Glomerular endothelial cell (primary cell): Measurements from ENCODE around the gene CUX1. TPM values are rescaled to one million over a fixed set of nuclear protein-coding genes. Genes with fewer than 3 reads are reported as not detected.

Experiments
- DNase-seq: peaks from one replicate; pipeline ENCODE4 v3.0.0-alpha.2; 2011; ENCODE audit warnings: low read depth, low spot score; ENCODE audit errors: extremely low read depth
- total RNA-seq: library from RNA; depleted of rRNA; stranded (reverse); fragments of >200 nt; gene quantifications from 2 replicates; pipeline ENCODE4 v1.2.3, GENCODE V29; 2015

CUX1 gene, protein sequence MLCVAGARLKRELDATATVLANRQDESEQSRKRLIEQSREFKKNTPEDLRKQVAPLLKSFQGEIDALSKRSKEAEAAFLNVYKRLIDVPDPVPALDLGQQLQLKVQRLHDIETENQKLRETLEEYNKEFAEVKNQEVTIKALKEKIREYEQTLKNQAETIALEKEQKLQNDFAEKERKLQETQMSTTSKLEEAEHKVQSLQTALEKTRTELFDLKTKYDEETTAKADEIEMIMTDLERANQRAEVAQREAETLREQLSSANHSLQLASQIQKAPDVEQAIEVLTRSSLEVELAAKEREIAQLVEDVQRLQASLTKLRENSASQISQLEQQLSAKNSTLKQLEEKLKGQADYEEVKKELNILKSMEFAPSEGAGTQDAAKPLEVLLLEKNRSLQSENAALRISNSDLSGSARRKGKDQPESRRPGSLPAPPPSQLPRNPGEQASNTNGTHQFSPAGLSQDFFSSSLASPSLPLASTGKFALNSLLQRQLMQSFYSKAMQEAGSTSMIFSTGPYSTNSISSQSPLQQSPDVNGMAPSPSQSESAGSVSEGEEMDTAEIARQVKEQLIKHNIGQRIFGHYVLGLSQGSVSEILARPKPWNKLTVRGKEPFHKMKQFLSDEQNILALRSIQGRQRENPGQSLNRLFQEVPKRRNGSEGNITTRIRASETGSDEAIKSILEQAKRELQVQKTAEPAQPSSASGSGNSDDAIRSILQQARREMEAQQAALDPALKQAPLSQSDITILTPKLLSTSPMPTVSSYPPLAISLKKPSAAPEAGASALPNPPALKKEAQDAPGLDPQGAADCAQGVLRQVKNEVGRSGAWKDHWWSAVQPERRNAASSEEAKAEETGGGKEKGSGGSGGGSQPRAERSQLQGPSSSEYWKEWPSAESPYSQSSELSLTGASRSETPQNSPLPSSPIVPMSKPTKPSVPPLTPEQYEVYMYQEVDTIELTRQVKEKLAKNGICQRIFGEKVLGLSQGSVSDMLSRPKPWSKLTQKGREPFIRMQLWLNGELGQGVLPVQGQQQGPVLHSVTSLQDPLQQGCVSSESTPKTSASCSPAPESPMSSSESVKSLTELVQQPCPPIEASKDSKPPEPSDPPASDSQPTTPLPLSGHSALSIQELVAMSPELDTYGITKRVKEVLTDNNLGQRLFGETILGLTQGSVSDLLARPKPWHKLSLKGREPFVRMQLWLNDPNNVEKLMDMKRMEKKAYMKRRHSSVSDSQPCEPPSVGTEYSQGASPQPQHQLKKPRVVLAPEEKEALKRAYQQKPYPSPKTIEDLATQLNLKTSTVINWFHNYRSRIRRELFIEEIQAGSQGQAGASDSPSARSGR (N-terminal part only)
- total RNA-seq: 49.8 and 62.0 TPM in 2 replicates

DNA sequence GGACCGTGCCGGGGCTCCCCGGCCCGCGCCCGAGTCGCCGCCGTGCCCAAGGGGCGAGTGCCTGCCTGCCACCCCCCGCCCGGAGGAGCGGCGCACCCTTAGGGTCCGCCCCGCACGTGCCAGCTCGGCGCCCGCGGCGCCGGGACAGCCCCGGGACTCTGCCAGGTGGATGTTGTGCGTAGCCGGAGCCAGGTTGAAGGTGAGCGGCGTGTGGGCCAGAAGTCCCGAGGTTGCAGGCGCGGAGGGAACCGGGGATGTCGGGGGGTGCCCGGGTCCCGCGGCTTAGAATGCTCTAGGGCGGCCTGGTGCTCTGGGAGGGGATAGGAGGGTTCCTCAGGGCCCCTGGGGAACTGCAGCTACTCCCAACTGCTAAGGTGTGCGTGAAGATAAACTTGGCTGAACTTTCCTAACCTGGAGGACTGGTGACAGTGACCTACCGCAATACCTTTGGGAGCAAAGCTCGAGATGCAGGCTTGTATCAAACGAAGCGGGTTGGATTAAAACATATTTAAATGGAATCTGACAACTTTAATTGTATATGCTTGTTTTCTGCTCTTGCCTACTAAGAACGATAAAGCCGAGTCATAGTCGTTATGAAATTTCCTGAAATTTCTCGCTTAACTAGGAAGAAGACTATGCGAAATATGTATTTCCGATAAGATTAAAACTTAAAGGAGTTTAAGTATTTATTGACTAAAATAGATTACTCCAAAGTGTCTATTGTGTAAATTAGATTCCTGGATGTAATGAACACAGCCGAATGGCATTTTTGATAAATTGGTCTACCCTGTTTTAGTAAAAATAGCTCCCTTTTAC lies at the start of gene CUX1:
TSS of gene CUX1 (plus strand) at position 156 of the 816 bp plus-strand sequence. CDS start at position 170, 14 bp downstream.
- no peak for DNase-seq

DNA sequence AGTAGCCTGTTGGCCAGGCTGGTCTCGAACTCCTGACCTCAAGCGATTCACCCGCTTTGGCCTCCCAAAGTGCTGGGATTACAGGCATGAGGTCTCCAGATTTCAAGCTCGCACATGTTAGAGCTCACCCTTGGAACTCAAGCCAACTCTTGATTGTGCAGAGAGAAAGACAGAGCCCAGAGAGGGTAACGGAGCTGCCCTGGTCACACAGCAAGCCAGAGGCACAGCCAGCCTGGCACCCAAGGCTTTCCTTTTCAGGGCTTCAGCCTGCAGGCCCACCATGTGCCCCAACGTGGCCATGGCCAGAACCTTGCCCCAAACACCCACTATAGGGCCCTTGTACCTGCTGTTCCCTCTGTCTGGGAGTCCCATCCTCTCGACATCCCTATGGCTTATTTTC lies 49.1 kb upstream of the CUX1 start:
- DNase-seq: no peak

DNA sequence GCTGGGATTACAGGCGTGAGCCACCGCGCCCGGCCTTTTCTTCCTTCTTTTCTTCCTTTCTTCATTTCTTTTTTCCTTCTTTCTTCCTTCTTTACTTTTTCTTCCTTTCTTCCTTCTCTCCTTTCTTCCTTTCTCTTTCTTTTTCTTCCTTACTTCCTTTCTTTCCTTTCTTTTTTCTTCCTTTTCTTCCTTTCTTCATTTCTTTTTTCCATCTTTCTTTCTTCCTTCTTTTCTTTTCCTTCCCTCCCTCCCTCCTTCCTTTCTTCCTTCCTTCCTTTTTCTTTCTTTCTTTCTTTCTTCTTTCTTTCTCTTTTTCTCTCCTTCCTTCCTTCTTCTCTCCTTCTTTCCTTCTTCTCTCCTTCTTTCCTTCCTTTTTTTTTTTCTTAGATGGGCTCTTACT lies 47.0 kb upstream of the CUX1 start:
- no peak for DNase-seq

DNA sequence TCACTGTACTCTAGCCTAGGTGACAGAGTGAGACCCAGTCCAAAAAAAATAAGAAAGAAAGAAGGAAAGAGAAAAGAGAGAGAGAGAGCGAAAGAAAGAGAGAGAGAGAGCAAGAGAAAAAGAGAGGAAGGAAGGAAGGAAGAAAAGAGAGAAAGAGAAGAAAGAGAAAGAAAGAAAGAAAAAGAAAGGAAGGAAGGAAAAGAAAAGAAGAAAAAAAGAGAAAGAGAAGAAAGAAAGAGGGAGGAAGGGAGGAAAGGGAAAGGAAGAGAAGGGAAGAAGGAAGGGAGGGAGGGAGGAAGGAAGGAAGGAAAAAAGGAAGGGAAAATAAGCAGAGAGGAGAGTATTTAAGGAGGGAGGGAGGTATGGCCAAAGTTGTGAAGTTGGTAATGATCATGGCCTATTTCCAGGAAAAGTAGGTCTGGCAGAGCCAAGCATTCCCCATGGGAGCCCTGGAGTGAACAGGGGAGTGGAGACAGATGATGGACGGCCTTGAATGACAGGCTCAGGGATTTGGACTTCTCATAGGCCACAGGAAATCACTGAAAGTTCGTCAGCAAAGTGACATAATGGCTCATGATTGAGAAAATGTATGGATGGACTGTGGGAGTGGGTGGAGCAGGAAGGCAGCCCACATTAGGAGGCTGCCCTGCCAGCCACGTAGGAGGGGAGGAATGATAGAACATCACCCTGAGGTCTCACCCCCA lies 44.8 kb upstream of the CUX1 start:
- DNase-seq: no peak

DNA sequence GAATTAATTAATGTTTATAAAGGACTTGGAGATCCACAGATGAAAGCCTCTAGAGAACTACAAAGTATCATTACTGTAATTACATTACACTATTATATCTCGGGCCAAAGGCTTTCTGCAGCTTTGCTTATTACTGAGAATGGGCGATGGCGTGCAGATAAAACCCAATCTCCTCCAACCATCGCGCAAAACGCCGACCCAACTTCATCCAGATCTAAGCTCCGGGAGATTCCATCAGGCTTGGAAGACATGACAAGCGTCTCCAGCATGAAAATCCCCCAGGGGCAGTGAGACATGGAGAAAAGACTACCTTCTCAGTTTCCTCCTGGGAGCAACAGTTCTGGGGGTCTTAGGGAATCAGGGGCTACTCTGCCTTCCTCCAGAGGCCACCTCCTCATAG lies 42.2 kb upstream of the CUX1 start:
- no peak for DNase-seq

DNA sequence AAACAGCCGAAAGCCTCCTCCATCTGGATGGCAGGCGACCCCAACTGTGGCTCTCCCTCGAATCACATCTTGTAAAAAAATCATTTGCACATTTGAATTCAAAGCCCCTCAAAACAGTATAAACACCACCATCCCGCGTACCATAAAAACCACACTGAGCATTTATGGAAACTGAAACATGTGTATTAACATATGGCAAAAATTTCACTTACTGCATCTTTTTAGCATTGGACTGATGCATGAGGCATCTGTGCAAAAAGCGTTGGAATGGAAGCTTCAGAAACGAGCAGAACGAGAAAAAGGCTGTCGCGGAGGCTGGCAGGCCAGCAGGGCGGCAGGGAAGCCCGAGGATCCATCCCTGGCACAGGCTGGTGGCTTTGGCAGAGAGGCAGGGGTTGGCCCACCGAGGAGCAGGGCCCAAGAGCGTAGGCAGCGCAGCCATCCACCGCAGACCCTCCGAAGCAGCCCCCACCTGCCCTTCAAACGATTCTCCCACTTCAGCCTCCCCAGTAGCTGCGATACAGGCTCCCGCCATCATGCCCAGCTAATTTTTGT lies 39.3 kb upstream of the CUX1 start:
- DNase-seq: no peak

DNA sequence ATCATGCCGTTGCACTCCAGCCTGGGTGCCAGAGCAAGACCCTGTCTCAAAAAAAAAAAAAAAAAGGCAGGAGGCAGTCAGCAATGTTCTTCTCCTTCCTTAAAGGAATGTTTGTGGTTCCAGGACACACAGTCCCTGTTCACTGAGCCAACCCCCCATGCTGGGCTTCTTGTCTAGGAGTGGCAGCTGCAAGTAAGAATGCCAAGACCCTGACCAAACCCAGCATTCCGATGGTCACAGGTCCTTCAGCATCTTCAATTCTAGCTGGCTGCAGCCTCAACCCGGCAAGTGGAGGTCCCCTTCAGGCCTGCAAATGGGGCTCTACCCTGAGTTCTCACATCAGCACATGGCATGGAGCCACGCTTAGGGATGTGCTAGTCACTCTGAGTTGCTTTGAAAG lies 38.2 kb upstream of the CUX1 start:
- no peak for DNase-seq

DNA sequence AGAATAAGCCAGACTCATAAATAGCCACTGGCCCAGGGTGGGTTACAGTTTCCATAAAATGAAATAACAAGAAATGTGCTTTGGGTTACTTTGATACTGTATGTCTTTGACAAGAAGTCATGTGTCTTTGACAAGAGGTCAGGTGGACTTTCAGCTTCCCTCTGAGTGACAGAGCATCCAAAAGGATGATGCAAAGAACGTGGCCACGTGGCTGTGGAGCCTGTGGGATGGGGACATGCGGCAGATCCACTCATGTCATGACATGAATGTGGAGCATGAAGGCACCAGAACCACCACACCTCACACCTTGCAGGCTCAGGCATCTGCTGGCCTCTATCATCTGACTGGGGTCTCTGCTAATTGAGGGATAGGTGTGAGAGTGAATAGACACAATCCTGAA lies 37.1 kb upstream of the CUX1 start:
- DNase-seq: no peak

DNA sequence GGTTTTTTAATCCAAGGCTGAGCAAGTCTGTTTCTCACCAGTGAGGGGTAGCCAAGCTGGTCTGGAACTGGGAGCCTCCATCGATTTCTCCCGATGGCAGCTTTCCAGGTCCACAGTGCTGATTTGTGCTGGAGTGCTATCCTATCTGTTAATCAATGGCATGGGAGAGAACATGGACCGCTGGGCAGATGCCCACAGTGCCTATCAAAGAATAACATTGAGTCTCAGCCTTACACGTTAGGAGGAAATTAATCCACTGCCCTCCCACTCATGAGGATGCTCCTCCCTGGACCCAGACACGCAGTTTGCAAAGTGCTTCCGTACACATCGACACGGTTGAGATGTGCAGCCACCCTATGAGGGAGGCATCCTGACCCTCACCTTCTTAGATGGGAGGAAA lies 36.0 kb upstream of the CUX1 start:
- DNase-seq: no peak

DNA sequence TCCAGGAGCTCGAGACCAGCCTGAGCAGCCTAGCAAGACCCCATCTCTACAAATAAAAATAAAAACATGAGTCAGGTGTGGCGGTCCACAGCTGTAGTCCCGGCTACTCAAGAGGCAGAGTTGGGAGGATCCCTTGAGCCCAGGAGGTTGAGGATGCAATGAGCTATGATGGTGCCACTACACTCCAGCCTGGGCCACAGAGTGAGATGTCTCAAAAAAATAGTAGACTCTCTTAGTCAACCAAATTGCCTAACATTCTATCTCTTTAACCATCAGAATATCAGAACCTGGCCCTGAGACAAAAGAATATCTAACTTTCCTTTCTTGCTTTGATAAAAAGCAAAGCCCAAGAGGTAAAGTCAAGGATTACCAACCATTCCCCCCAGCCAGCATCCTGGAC lies 35.0 kb upstream of the CUX1 start:
- no peak for DNase-seq

DNA sequence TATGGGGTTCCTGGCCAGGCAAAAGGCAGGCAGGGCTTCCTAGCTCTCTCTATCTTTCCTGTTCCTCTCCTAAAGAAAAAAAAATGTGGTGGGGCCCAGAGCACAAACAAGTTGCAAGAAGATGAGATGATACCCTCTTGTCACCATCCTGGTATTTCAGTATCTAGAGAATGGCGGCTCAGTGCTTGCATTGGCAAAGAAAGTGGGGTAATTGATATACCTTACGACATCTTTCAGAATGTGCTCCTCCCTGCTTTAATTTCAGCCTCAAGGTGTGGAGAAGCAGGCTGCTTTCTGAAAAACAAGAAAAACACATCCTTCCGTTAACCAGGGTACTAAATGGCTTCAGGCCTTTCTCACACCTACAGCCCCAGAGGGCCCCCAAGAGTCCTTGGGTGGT lies 34.5 kb upstream of the CUX1 start:
- DNase-seq: no peak

DNA sequence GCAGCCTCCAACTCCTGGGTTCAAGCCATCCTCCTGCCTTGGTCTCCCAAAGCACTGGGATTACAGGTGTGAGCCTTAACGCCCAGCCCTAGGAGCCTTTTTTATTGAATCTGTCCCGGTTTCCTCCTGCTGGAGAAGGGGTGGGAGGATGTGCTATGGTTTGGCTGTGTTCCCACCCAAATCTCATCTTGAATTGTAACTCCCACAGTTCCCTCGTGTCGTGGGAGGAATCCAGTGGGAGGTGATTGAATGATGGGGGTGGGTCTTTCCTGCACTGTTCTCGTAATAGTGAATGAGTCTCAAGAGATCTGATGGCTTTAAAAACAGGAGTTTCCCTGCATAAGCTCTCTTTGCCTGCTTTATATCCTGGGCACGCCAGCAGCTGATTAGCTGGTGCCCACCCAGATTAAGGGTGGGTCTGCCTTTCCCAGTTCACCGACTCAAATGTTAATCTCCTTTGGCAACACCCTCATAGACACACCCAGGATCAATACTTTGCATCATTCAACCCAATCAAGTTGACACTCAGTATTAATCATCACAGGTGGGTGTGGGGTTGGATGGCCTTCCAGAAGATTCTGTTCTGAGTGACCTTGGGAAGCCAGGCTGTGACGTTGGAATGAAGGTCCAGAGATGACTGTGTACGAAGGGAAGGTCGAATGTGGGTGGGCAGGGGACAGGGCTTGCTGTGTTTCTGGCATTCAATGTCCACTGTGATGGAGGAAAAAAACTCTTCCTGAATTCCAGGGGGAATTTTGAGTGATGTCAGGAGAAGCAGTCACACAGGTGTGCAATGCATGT lies 33.8 kb upstream of the CUX1 start:
- DNase-seq: no peak

DNA sequence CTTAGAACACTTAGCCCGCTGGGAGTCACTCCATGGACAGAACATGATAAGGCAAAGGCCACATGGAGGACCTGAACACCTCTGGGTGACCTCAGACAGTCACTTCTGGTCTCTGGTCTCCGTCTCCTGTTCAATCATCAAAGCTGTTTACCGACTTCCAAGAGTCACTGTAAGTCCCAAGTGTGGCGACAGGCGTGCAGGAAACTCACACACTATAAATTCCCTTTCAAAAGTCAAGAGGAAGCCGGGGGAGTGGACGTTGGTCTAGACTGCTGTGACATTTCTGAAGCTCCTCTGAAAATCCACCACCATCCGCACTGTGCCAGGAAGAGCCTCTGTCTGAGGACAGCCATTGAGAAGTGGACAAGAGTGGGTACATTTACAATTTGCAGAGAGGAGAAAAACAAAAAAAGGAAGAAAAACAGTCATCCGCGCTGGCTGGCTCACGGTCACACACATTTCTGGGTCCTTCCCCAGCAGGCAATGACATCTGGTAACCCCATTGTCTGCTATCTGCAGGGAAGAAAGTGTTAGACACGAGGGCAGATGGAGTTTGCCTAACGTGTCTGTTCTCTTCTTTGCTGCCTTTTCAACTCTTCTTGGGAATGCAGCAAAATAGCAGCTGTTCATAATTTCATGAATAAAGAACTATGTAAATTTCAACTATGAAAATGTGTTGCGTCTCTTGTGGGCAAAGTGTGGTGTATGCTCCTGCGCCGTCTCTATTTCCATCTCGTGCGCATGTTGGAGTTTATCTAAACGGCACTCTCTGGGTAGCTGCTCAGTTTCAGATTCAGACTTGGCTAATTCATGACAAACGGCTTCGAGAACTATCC lies 32.9 kb upstream of the CUX1 start:
- DNase-seq: no peak

DNA sequence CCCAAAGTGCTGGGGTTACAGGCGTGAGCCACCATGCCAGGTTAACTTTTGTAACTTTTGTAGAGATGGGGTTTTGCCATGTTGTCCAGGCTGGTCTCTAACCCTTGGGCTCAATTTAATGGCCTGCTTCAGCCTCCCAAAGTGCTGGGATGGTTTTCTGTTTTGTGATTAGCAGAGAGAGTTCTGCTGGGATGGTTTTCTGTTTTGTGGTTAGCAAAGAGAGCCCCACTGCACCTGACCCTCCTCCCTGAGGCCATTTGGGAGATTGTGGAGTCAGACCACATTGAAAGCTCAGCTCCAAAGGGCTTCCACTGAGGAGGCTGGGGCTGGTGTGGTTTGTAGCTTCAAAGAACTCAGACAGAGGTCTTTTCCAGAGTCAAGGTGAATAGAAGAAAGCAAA lies 29.6 kb upstream of the CUX1 start:
- DNase-seq: no peak

DNA sequence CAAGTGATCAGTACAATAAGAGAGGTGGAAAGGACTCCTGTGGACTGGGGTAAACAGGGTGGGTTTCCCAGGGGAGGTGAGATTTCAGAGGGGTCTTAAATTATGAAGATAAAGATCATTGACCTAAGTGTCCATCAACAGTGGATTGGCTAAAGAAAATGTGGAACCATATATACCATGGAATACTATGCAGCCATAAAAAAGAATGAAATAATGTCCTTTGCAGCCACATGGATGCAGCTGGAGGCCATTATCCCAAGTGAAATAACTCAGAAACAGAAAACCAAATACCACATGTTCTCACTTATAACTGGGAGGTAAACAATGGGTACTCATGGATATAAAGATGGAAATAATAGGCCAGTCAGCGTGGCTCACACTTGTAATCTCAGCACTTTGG lies 28.9 kb upstream of the CUX1 start:
- DNase-seq: no peak

DNA sequence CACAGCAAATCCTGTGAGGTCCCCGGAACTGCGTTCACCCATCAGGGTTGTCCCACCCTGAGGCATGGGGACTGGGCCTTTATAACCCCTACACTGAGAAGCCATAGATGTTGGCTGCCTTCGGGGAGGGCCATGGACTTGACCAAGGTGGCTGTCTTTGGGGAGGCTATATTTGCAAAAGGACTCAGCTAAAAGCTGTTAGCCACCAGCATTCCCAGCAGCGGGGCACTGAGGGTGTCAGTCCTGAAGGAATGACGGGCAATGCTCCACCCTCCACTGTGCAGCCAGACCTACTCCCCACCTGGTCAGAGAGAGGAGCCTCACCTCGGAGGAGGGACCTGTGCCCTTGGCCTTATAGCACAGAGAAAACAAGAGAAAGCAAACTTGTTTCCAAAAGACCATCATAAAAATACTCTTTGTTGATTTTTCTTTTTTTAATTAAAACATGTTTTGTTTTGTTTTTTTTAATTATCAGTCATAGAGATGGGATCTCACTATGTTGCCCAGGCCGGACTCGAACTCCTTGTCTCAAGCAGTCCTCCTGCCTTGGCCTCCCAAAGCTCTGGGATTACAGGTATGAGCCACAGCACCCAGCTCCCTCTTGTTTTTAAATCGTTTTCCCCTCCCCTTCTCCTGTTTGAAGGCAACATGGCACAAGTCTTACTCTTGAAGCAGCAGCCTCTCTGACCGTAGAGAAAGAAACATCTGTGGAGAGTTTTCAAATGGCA lies 26.7 kb upstream of the CUX1 start:
- DNase-seq: no peak
